ENCODE data around the gene SLC18A3. TPM values are rescaled to one million over a fixed set of nuclear protein-coding genes. Genes with fewer than 3 reads are reported as not detected.

SLC18A3 gene
- total RNA-seq = 16.7 and 17.9 TPM in 2 replicates
- long read RNA-seq = 0 reads

GRCh38 chr10:49610114-49610457, at the start of gene SLC18A3:
TSS of gene SLC18A3 (plus strand) at chr10:49610310. CDS start at chr10:49610741, 431 bp downstream.
- DNase-seq (ENCODE audit: low read depth, low spot score) = no peak
- no peak for TF ChIP-seq CTCF (conservative IDR thresholded peaks at IDR 0.05)
- H3K27me3 Mint-ChIP-seq (ENCODE audit: low read depth) = peaks cover 92% of the 10 kb centered on the region
- peaks cover 6% of the 10 kb centered on the region for H3K36me3 Mint-ChIP-seq (ENCODE audit: low read depth)
- H3K9me3 Mint-ChIP-seq = no peaks in the 10 kb centered on the region
- H3K4me3 Mint-ChIP-seq = peak within 1 kb of the TSS; percentile 85
- H3K4me1 Mint-ChIP-seq = peaks cover 39% of the 10 kb centered on the region
- H3K27ac Mint-ChIP-seq (ENCODE audit: unreplicated experiment) = no peak within 1 kb of the TSS

- Mint-ChIP-seq H3K27me3 (ENCODE audit: low read depth) (peaks cover 24% of the 10 kb centered on the region), H3K4me3 (no peak overlapping the region), H3K36me3 (ENCODE audit: low read depth) (no peaks in the 10 kb centered on the region), H3K27ac (ENCODE audit: unreplicated experiment) (no peak overlapping the region), H3K9me3 (peaks cover 4% of the 10 kb centered on the region), H3K4me1 (no peaks in the 10 kb centered on the region)
- no peak for TF ChIP-seq CTCF (conservative IDR thresholded peaks at IDR 0.05)
- DNase-seq (ENCODE audit: low read depth, low spot score) = no peak
These were observed 49.6 kb upstream of the SLC18A3 start for GRCh38 chr10:49560526-49560925.

DNA sequence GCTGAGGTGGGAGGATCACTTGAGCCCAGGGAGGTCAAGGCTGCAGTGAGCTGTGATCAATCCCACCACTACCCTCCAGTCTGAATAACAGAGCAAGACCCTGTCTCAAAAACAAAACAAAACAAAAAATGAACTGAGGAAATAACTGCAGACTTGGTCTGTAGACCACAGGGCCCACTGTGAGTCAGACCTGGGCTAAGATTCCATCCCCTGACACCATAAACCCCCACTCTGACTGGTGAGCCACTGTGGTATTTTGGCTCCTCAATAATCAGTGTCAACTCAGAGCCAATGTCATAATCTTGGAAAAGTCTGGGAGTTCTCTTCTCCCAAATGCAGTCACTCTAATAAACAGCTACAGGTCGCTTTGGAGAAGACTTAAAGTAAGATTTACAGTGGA, 47.2 kb upstream of the SLC18A3 start:
- DNase-seq (ENCODE audit: low read depth, low spot score) = no peak
- H3K9me3 Mint-ChIP-seq = peaks cover 7% of the 10 kb centered on the region
- no peaks in the 10 kb centered on the region for H3K4me1 Mint-ChIP-seq
- no peak for TF ChIP-seq CTCF (conservative IDR thresholded peaks at IDR 0.05)
- no peak overlapping the region for H3K4me3 Mint-ChIP-seq
- peaks cover 41% of the 10 kb centered on the region for H3K27me3 Mint-ChIP-seq (ENCODE audit: low read depth)
- H3K27ac Mint-ChIP-seq (ENCODE audit: unreplicated experiment) = no peak overlapping the region
- peaks cover 2% of the 10 kb centered on the region for H3K36me3 Mint-ChIP-seq (ENCODE audit: low read depth)

DNA sequence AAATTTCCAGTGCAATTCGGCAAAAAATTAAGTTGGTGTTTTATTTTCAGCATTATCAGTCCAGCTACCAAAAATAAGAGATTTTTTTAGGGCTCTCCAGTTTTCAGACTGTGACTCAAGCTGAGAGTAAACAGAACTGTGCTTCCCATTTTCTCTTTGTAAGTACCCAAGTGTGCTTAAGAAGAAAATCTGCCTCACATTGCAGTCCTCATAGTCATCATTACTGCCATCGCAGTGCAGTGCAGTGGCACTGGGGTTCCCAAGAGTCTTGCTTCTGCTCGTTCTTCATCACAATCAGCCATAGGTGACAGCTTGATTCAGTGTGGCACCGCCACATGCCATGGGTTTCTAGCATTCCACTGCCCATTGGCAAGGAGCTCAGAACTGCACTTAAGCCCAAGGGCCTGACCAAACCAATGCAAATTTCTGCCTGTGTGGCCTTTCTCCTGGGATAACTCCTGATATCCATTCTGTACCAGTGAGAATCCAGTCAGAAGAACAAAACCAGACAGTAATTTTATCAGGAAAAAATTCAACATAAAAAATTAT, 45.6 kb upstream of the SLC18A3 start:
- no peak for DNase-seq (ENCODE audit: low read depth, low spot score)
- H3K9me3 Mint-ChIP-seq = peaks cover 7% of the 10 kb centered on the region
- no peak overlapping the region for H3K27ac Mint-ChIP-seq (ENCODE audit: unreplicated experiment)
- no peak overlapping the region for H3K4me3 Mint-ChIP-seq
- peaks cover 2% of the 10 kb centered on the region for H3K36me3 Mint-ChIP-seq (ENCODE audit: low read depth)
- no peaks in the 10 kb centered on the region for H3K4me1 Mint-ChIP-seq
- peaks cover 45% of the 10 kb centered on the region for H3K27me3 Mint-ChIP-seq (ENCODE audit: low read depth)
- no peak for TF ChIP-seq CTCF (conservative IDR thresholded peaks at IDR 0.05)

GRCh38 chr10:49567810-49568209, 42.3 kb upstream of the SLC18A3 start:
- H3K27ac Mint-ChIP-seq (ENCODE audit: unreplicated experiment) = no peak overlapping the region
- H3K4me1 Mint-ChIP-seq = no peaks in the 10 kb centered on the region
- H3K4me3 Mint-ChIP-seq = no peak overlapping the region
- H3K36me3 Mint-ChIP-seq (ENCODE audit: low read depth) = peaks cover 2% of the 10 kb centered on the region
- peaks cover 11% of the 10 kb centered on the region for H3K9me3 Mint-ChIP-seq
- no peak for TF ChIP-seq CTCF (conservative IDR thresholded peaks at IDR 0.05)
- no peak for DNase-seq (ENCODE audit: low read depth, low spot score)
- H3K27me3 Mint-ChIP-seq (ENCODE audit: low read depth) = peaks cover 43% of the 10 kb centered on the region
